Lung microvascular endothelial cell (primary cell): Measurements from ENCODE around the gene TMEM191C. TPM values are rescaled to one million over a fixed set of nuclear protein-coding genes. Genes with fewer than 3 reads are reported as not detected.
"Not testable (repeated sequence)": the region's sequence is repeated elsewhere in the genome, so short reads cannot be mapped to it uniquely, and the experiment has no call there.

Experiments
- DNase-seq, 2 donors: peaks; one replicate each; pipeline versions ENCODE4 v3.0.0 to v3.0.0-alpha.2; 2010; ENCODE audit warnings: low read depth in 2 of 2
- total RNA-seq: library from RNA; depleted of rRNA; stranded (reverse); fragments of >200 nt; gene quantifications from 2 replicates; pipeline ENCODE4 v1.2.1, GENCODE V29; 2014

TMEM191C gene
- total RNA-seq, 1 donor from 2014 or later, result 0.20 TPM

GRCh38 chr22:21446128-21446826 lies 20.9 kb upstream of the TMEM191C start:
- no peak for DNase-seq

GRCh38 chr22:21446827-21447690 lies 20.1 kb upstream of the TMEM191C start:
- no peak for DNase-seq

- DNase-seq, result no peak
These were observed 19.3 kb upstream of the TMEM191C start for GRCh38 chr22:21447694-21448402.

- no peak for DNase-seq
These were observed 18.4 kb upstream of the TMEM191C start for GRCh38 chr22:21448627-21449416.

- no peak for DNase-seq
These were observed 17.5 kb upstream of the TMEM191C start for GRCh38 chr22:21449531-21450319.

- DNase-seq, result no peak
These were observed 16.8 kb upstream of the TMEM191C start for GRCh38 chr22:21450320-21450831.

- no peak for DNase-seq
These were observed 16.3 kb upstream of the TMEM191C start for GRCh38 chr22:21450858-21451353.

- DNase-seq, result no peak
These were observed 15.4 kb upstream of the TMEM191C start for GRCh38 chr22:21451545-21452520.

GRCh38 chr22:21452666-21453065 lies 14.5 kb upstream of the TMEM191C start:
- DNase-seq, result not testable (repeated sequence)

GRCh38 chr22:21454998-21455333 lies 12.2 kb upstream of the TMEM191C start:
- DNase-seq, result not testable (repeated sequence)

GRCh38 chr22:21455334-21456089 lies 11.7 kb upstream of the TMEM191C start:
- no peak for DNase-seq

GRCh38 chr22:21457023-21457787 lies 10.0 kb upstream of the TMEM191C start:
- no peak for DNase-seq

- DNase-seq, result not testable (repeated sequence)
These were observed 4.5 kb upstream of the TMEM191C start for GRCh38 chr22:21462672-21463071.

GRCh38 chr22:21468194-21469096 lies 1.3 kb downstream of the TMEM191C start:
- peak; percentile 73 to 79 for DNase-seq

- not testable (repeated sequence) for DNase-seq
These were observed 2.2 kb downstream of the TMEM191C start for GRCh38 chr22:21469097-21469994.
